Measurements from ENCODE around the gene NXPH4. TPM values are rescaled to one million over a fixed set of nuclear protein-coding genes. Genes with fewer than 3 reads are reported as not detected.
A peak's percentile ranks its signal among the peaks of the same experiment; 100 is the strongest.

Gene NXPH4
- total RNA-seq, 3 donors from 2014 or later = 0.25 TPM; not detected in 2

- Histone ChIP-seq H3K4me3 (no peak overlapping the region), H3K36me3 (ENCODE audit: low read depth) (no peaks in the 10 kb centered on the region), H3K4me1 (ENCODE audit: low read depth) (peaks cover 19% of the 10 kb centered on the region), H3K9me3 (no peaks in the 10 kb centered on the region)
- ATAC-seq (no peak), DNase-seq (no peak)
- TF ChIP-seq CTCF (IDR thresholded peaks at IDR 0.05) = no peak
- intact Hi-C loops (cut with DNase I, micrococcal nuclease) = no loop called here
Measured at GRCh38 chr12:57212701-57213057, 3.9 kb upstream of the NXPH4 start.

- intact Hi-C loops (cut with DNase I, micrococcal nuclease) = no loop called here
- ATAC-seq = peak; percentile 84
- Histone ChIP-seq H3K9me3 (no peaks in the 10 kb centered on the region), H3K4me3 (no peak overlapping the region), H3K4me1 (ENCODE audit: low read depth) (peaks cover 19% of the 10 kb centered on the region), H3K36me3 (ENCODE audit: low read depth) (no peaks in the 10 kb centered on the region)
- DNase-seq = peak; percentile 87 to 92 (median 91)
- TF ChIP-seq CTCF (IDR thresholded peaks at IDR 0.05) = peak; percentile 99
Measured at GRCh38 chr12:57213058-57213715, 3.4 kb upstream of the NXPH4 start.

GRCh38 chr12:57213763-57214397 is 2.7 kb upstream of the NXPH4 start:
- peak; percentile 3 for ATAC-seq

GRCh38 chr12:57214398-57214781 is 2.2 kb upstream of the NXPH4 start:
- TF ChIP-seq CTCF (IDR thresholded peaks at IDR 0.05) = peak; percentile 50
- Histone ChIP-seq H3K36me3 (ENCODE audit: low read depth) (no peaks in the 10 kb centered on the region), H3K9me3 (no peaks in the 10 kb centered on the region), H3K4me1 (ENCODE audit: low read depth) (peaks cover 19% of the 10 kb centered on the region), H3K4me3 (no peak overlapping the region)
- intact Hi-C loops (cut with DNase I, micrococcal nuclease) = no loop called here
- peak; percentile 61 for ATAC-seq
- DNase-seq = peak in 2 of 3 donors; percentile 66 to 69

More at GRCh38 chr12:57213763-57214397, 2.7 kb upstream of the NXPH4 start:
- no peak overlapping the region for H3K4me3 ChIP-seq
- no peak for TF ChIP-seq CTCF (IDR thresholded peaks at IDR 0.05)
- H3K36me3 ChIP-seq (ENCODE audit: low read depth) = no peaks in the 10 kb centered on the region
- no peak for DNase-seq
- intact Hi-C loops (cut with DNase I, micrococcal nuclease) = no loop called here
- H3K9me3 ChIP-seq = no peaks in the 10 kb centered on the region
- peaks cover 19% of the 10 kb centered on the region for H3K4me1 ChIP-seq (ENCODE audit: low read depth)

- Histone ChIP-seq H3K4me3 (no peak overlapping the region), H3K9me3 (no peaks in the 10 kb centered on the region), H3K4me1 (ENCODE audit: low read depth) (peaks cover 19% of the 10 kb centered on the region), H3K36me3 (ENCODE audit: low read depth) (no peaks in the 10 kb centered on the region)
- no peak for TF ChIP-seq CTCF (IDR thresholded peaks at IDR 0.05)
- intact Hi-C loops (cut with DNase I, micrococcal nuclease) = no loop called here
- no peak for DNase-seq
- ATAC-seq = no peak
Measured at GRCh38 chr12:57215065-57215464, 1.5 kb upstream of the NXPH4 start.

All from mucosa of descending colon (tissue), 3 donors.